ENCODE data around the gene HS3ST5. TPM values are rescaled to one million over a fixed set of nuclear protein-coding genes. Genes with fewer than 3 reads are reported as not detected.
"Not testable (repeated sequence)": the region's sequence is repeated elsewhere in the genome, so short reads cannot be mapped to it uniquely, and the experiment has no call there.

Gene HS3ST5
- total RNA-seq, 4 donors from 2014 or later: not detected

DNA sequence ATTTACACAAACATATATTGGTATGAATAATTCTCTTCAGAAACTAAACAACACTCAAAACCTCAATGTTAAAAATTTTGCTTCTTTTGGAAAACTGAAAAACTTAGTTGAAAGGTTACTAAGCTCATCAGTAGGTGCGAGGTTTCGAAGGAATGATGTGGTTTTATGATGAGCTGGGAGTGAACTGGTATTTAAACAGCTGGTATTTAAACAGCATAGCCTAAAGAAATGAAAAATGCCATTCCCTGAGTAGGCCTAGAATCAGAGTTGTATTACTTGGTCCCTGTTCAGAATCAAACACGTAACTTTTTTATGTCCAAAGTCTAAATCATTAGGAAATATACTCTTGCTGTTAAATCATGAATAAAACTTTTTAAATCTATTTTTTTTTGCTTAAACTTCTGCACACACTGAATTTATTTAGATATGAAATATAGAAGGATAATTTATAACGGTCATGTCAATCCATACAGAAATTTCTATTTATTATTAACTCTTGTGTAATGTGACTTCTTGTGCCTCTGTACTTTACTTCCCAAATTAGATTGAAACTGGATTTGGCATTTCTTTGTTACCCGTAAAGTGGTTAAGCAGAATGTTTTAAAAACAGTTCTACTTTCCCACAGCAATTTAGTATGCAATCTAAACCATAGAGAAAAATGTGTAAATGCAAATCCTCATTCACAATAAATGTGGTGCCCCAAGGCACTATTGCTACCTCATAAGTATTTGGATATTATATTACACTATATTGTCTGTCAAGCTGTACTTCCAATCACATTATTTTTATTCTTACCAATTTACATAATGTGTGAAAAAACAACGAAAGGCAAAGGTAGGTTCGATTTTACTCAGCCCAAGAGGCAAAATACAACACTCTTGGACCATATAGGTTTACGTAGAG, 124.1 kb downstream of the HS3ST5 start:
- 79 to 81% methylated on average over 8 of the region's 8 CpGs for WGBS, 2 donors
- H3K27ac ChIP-seq: no peak overlapping the region
- no peaks in the 10 kb centered on the region for H3K4me1 ChIP-seq
- no peak overlapping the region for H3K4me3 ChIP-seq
- no peak for DNase-seq
- no peaks in the 10 kb centered on the region for H3K27me3 ChIP-seq
- H3K36me3 ChIP-seq: no peaks in the 10 kb centered on the region
- TF ChIP-seq, protein P1, sequence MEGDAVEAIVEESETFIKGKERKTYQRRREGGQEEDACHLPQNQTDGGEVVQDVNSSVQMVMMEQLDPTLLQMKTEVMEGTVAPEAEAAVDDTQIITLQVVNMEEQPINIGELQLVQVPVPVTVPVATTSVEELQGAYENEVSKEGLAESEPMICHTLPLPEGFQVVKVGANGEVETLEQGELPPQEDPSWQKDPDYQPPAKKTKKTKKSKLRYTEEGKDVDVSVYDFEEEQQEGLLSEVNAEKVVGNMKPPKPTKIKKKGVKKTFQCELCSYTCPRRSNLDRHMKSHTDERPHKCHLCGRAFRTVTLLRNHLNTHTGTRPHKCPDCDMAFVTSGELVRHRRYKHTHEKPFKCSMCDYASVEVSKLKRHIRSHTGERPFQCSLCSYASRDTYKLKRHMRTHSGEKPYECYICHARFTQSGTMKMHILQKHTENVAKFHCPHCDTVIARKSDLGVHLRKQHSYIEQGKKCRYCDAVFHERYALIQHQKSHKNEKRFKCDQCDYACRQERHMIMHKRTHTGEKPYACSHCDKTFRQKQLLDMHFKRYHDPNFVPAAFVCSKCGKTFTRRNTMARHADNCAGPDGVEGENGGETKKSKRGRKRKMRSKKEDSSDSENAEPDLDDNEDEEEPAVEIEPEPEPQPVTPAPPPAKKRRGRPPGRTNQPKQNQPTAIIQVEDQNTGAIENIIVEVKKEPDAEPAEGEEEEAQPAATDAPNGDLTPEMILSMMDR (IDR thresholded peaks at IDR 0.05): no peak
- TF ChIP-seq POLR2A (IDR thresholded peaks at IDR 0.05): no peak
- H3K9me3 ChIP-seq: no peaks in the 10 kb centered on the region
- intact Hi-C loops (cut with DNase I): no loop called here

GRCh38 chr6:114217996-114218395, 124.8 kb downstream of the HS3ST5 start:
- WGBS, 2 donors: 93% methylated on average over 10 of the region's 10 CpGs

DNA sequence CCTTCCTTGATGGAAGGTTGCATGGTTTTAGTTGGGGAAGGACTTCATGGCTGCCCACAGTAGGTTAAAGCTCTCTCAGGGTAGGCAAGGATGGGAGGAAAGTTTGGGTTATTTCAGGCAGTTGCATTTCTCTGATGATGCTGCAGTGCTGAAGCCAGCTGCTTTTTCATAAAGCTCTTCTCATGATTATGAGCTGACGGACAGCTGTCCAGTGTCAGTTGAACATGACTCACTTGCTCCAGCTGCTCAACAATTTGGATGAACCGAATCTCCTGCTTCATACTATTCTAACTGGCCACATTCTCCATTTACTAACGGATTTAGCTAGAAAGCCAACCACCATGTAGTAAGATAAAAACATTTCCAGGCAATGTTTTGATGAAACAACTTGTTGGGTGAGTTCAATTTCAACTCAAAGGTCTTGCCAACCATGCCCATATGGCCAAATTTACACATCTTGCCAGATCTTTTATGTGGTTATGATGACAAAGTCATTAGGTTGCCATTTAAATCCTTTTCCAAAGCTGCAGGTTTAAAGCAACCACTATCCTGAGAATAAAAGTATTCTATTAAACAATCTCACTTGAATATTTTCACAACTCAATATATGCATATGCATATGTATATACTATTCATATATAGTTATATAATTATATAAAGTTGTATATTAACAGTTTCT, 125.9 kb downstream of the HS3ST5 start:
- TF ChIP-seq, protein P1 (IDR thresholded peaks at IDR 0.05): no peak
- no peak for TF ChIP-seq POLR2A (IDR thresholded peaks at IDR 0.05)
- WGBS, 2 donors: 76 to 79% methylated on average over 3 of the region's 3 CpGs

More at GRCh38 chr6:114217996-114218395, 124.8 kb downstream of the HS3ST5 start:
- H3K4me1 ChIP-seq; H3K36me3 ChIP-seq; intact Hi-C loops (cut with DNase I); DNase-seq; H3K4me3 ChIP-seq; H3K9me3 ChIP-seq; H3K27me3 ChIP-seq; H3K27ac ChIP-seq: not testable (repeated sequence)

GRCh38 chr6:114210467-114210866, 132.4 kb downstream of the HS3ST5 start:
- H3K4me1 ChIP-seq: no peaks in the 10 kb centered on the region
- H3K4me3 ChIP-seq: no peak overlapping the region
- no peaks in the 10 kb centered on the region for H3K36me3 ChIP-seq
- no peak overlapping the region for H3K27ac ChIP-seq
- TF ChIP-seq, protein P1 (IDR thresholded peaks at IDR 0.05): no peak
- TF ChIP-seq POLR2A (IDR thresholded peaks at IDR 0.05): no peak
- 89 to 90% methylated on average over 4 of the region's 4 CpGs for WGBS, 2 donors
- H3K27me3 ChIP-seq: no peaks in the 10 kb centered on the region
- intact Hi-C loops (cut with DNase I): no loop called here
- H3K9me3 ChIP-seq: no peaks in the 10 kb centered on the region
- no peak for DNase-seq

More for the DNA sequence above, 125.9 kb downstream of the HS3ST5 start:
- H3K27me3 ChIP-seq: no peaks in the 10 kb centered on the region
- H3K9me3 ChIP-seq: no peaks in the 10 kb centered on the region
- no peaks in the 10 kb centered on the region for H3K36me3 ChIP-seq
- no peak overlapping the region for H3K27ac ChIP-seq
- intact Hi-C loops (cut with DNase I): no loop called here
- DNase-seq: no peak
- H3K4me3 ChIP-seq: no peak overlapping the region
- H3K4me1 ChIP-seq: no peaks in the 10 kb centered on the region

- H3K27me3 ChIP-seq: no peaks in the 10 kb centered on the region
- TF ChIP-seq, protein P1 (IDR thresholded peaks at IDR 0.05): no peak
- TF ChIP-seq POLR2A (IDR thresholded peaks at IDR 0.05): no peak
- 75 to 88% methylated on average over 3 of the region's 3 CpGs for WGBS, 2 donors
- H3K4me1 ChIP-seq: no peaks in the 10 kb centered on the region
- no peaks in the 10 kb centered on the region for H3K9me3 ChIP-seq
- H3K27ac ChIP-seq: no peak overlapping the region
- H3K36me3 ChIP-seq: no peaks in the 10 kb centered on the region
- no peak overlapping the region for H3K4me3 ChIP-seq
- intact Hi-C loops (cut with DNase I): no loop called here
- DNase-seq: no peak
Measured at GRCh38 chr6:114203460-114203859, 139.4 kb downstream of the HS3ST5 start.

Data from esophagus squamous epithelium (tissue), 5 donors.